Activated naive CD8-positive, alpha-beta T cell treated with anti-CD3 and anti-CD28 coated beads for 36 hours (primary cell): Measurements from ENCODE around the gene MAPKBP1. TPM values are rescaled to one million over a fixed set of nuclear protein-coding genes. Genes with fewer than 3 reads are reported as not detected.

Experiments used
- DNase-seq: peaks from one replicate; pipeline ENCODE4 v3.0.0; 2021
- H3K27ac Mint-ChIP-seq: one replicate; pipeline ENCODE4 v1.8.0; 2022; ENCODE audit warnings: mild to moderate bottlenecking, moderate library complexity, mixed read lengths
- H3K27me3 Mint-ChIP-seq: one replicate; pipeline ENCODE4 v1.8.0; 2022; ENCODE audit warnings: mild to moderate bottlenecking, mixed read lengths
- H3K36me3 Mint-ChIP-seq: one replicate; pipeline ENCODE4 v1.8.0; 2021; ENCODE audit warnings: mild to moderate bottlenecking, mixed read lengths
- H3K4me1 Mint-ChIP-seq: one replicate; pipeline ENCODE4 v1.8.0; 2021; ENCODE audit warnings: mixed read lengths
- H3K4me3 Mint-ChIP-seq: one replicate; pipeline ENCODE4 v1.8.0; 2022; ENCODE audit warnings: mild to moderate bottlenecking, moderate library complexity, mixed read lengths
- H3K9me3 Mint-ChIP-seq: one replicate; pipeline ENCODE4 v1.8.0; 2022; ENCODE audit warnings: mixed read lengths
- total RNA-seq, 2 experiments: library from RNA; stranded (reverse); gene quantifications; one replicate each; pipeline ENCODE4 v1.2.3, GENCODE V29; 2021

MAPKBP1 gene
- total RNA-seq, 2 experiments from 2014 or later, result 13.2 to 14.2 TPM

GRCh38 chr15:41838400-41838897 is 64.2 kb downstream of the MAPKBP1 start, which contains the start of gene PLA2G4B:
Gene PLA2G4B, plus strand, starts transcription at chr15:41838847. Its CDS starts 67 bp downstream, at chr15:41838914.
- Mint-ChIP-seq H3K27me3 (no peaks in the 10 kb centered on the region), H3K4me3 (no peak within 1 kb of the TSS), H3K9me3 (no peaks in the 10 kb centered on the region), H3K36me3 (peaks cover 2% of the 10 kb centered on the region), H3K4me1 (peaks cover 8% of the 10 kb centered on the region), H3K27ac (no peak within 1 kb of the TSS)
- DNase-seq, result no peak

GRCh38 chr15:41839781-41840491 is 65.7 kb downstream of the MAPKBP1 start:
- DNase-seq, result no peak
- Mint-ChIP-seq H3K27ac (no peak overlapping the region), H3K36me3 (peaks cover 2% of the 10 kb centered on the region)

GRCh38 chr15:41840673-41841072 is 66.4 kb downstream of the MAPKBP1 start:
- Mint-ChIP-seq H3K4me1 (no peaks in the 10 kb centered on the region), H3K9me3 (no peaks in the 10 kb centered on the region), H3K27me3 (no peaks in the 10 kb centered on the region), H3K4me3 (no peak overlapping the region), H3K27ac (no peak overlapping the region), H3K36me3 (no peaks in the 10 kb centered on the region)
- DNase-seq, result no peak

More at GRCh38 chr15:41839781-41840491, 65.7 kb downstream of the MAPKBP1 start:
- no peaks in the 10 kb centered on the region for H3K9me3 Mint-ChIP-seq
- no peaks in the 10 kb centered on the region for H3K27me3 Mint-ChIP-seq
- H3K4me1 Mint-ChIP-seq, result no peaks in the 10 kb centered on the region
- H3K4me3 Mint-ChIP-seq, result no peak overlapping the region

GRCh38 chr15:41841131-41841530 is 66.8 kb downstream of the MAPKBP1 start:
- H3K36me3 Mint-ChIP-seq, result no peaks in the 10 kb centered on the region
- no peaks in the 10 kb centered on the region for H3K9me3 Mint-ChIP-seq
- H3K4me3 Mint-ChIP-seq, result no peak overlapping the region
- no peaks in the 10 kb centered on the region for H3K27me3 Mint-ChIP-seq
- no peak for DNase-seq
- no peaks in the 10 kb centered on the region for H3K4me1 Mint-ChIP-seq
- H3K27ac Mint-ChIP-seq, result no peak overlapping the region

GRCh38 chr15:41842229-41842628 is 67.9 kb downstream of the MAPKBP1 start:
- DNase-seq, result no peak
- H3K4me1 Mint-ChIP-seq, result no peaks in the 10 kb centered on the region
- H3K36me3 Mint-ChIP-seq, result no peaks in the 10 kb centered on the region
- no peaks in the 10 kb centered on the region for H3K27me3 Mint-ChIP-seq
- H3K9me3 Mint-ChIP-seq, result no peaks in the 10 kb centered on the region
- no peak overlapping the region for H3K4me3 Mint-ChIP-seq
- H3K27ac Mint-ChIP-seq, result no peak overlapping the region

- Mint-ChIP-seq H3K27ac (no peak overlapping the region), H3K27me3 (no peaks in the 10 kb centered on the region), H3K36me3 (no peaks in the 10 kb centered on the region), H3K4me3 (no peak overlapping the region), H3K4me1 (no peaks in the 10 kb centered on the region), H3K9me3 (no peaks in the 10 kb centered on the region)
- DNase-seq, result no peak
Measured at GRCh38 chr15:41843571-41843970, 69.3 kb downstream of the MAPKBP1 start.

GRCh38 chr15:41844814-41845213 is 70.5 kb downstream of the MAPKBP1 start:
- no peaks in the 10 kb centered on the region for H3K9me3 Mint-ChIP-seq
- no peaks in the 10 kb centered on the region for H3K27me3 Mint-ChIP-seq
- no peak for DNase-seq
- no peak overlapping the region for H3K4me3 Mint-ChIP-seq
- H3K36me3 Mint-ChIP-seq, result no peaks in the 10 kb centered on the region
- no peak overlapping the region for H3K27ac Mint-ChIP-seq
- no peaks in the 10 kb centered on the region for H3K4me1 Mint-ChIP-seq

GRCh38 chr15:41847206-41847605 is 72.9 kb downstream of the MAPKBP1 start:
- H3K27me3 Mint-ChIP-seq, result no peaks in the 10 kb centered on the region
- H3K4me1 Mint-ChIP-seq, result no peaks in the 10 kb centered on the region
- DNase-seq, result no peak
- no peak overlapping the region for H3K27ac Mint-ChIP-seq
- no peak overlapping the region for H3K4me3 Mint-ChIP-seq
- H3K9me3 Mint-ChIP-seq, result no peaks in the 10 kb centered on the region
- no peaks in the 10 kb centered on the region for H3K36me3 Mint-ChIP-seq

GRCh38 chr15:41847981-41848380 is 73.7 kb downstream of the MAPKBP1 start:
- peak overlapping the region; percentile 26 for H3K27ac Mint-ChIP-seq
- no peaks in the 10 kb centered on the region for H3K27me3 Mint-ChIP-seq
- H3K36me3 Mint-ChIP-seq, result no peaks in the 10 kb centered on the region
- no peaks in the 10 kb centered on the region for H3K4me1 Mint-ChIP-seq
- DNase-seq, result no peak
- H3K4me3 Mint-ChIP-seq, result no peak overlapping the region
- no peaks in the 10 kb centered on the region for H3K9me3 Mint-ChIP-seq

- Mint-ChIP-seq H3K4me1 (no peaks in the 10 kb centered on the region), H3K27ac (no peak overlapping the region), H3K36me3 (no peaks in the 10 kb centered on the region), H3K27me3 (no peaks in the 10 kb centered on the region), H3K4me3 (no peak overlapping the region), H3K9me3 (no peaks in the 10 kb centered on the region)
- DNase-seq, result peak; percentile 39
Measured at GRCh38 chr15:41848631-41849030, 74.3 kb downstream of the MAPKBP1 start.

- no peak overlapping the region for H3K27ac Mint-ChIP-seq
- DNase-seq, result no peak
- H3K27me3 Mint-ChIP-seq, result no peaks in the 10 kb centered on the region
- no peaks in the 10 kb centered on the region for H3K36me3 Mint-ChIP-seq
- no peaks in the 10 kb centered on the region for H3K4me1 Mint-ChIP-seq
- no peak overlapping the region for H3K4me3 Mint-ChIP-seq
- H3K9me3 Mint-ChIP-seq, result no peaks in the 10 kb centered on the region
Measured at GRCh38 chr15:41849204-41849603, 74.9 kb downstream of the MAPKBP1 start.

GRCh38 chr15:41849861-41850260 is 75.6 kb downstream of the MAPKBP1 start:
- no peak for DNase-seq
- Mint-ChIP-seq H3K27me3 (no peaks in the 10 kb centered on the region), H3K36me3 (no peaks in the 10 kb centered on the region), H3K27ac (no peak overlapping the region), H3K4me3 (no peak overlapping the region), H3K9me3 (no peaks in the 10 kb centered on the region), H3K4me1 (no peaks in the 10 kb centered on the region)

GRCh38 chr15:41850482-41851166 is 76.3 kb downstream of the MAPKBP1 start:
- Mint-ChIP-seq H3K27ac (no peak overlapping the region), H3K36me3 (no peaks in the 10 kb centered on the region), H3K9me3 (no peaks in the 10 kb centered on the region), H3K4me3 (no peak overlapping the region), H3K27me3 (no peaks in the 10 kb centered on the region), H3K4me1 (no peaks in the 10 kb centered on the region)
- no peak for DNase-seq

- Mint-ChIP-seq H3K9me3 (no peaks in the 10 kb centered on the region), H3K27me3 (no peaks in the 10 kb centered on the region), H3K27ac (no peak overlapping the region), H3K4me3 (no peak overlapping the region), H3K36me3 (no peaks in the 10 kb centered on the region), H3K4me1 (no peaks in the 10 kb centered on the region)
- DNase-seq, result no peak
Measured at GRCh38 chr15:41851167-41851523, 76.9 kb downstream of the MAPKBP1 start.

- Mint-ChIP-seq H3K36me3 (no peaks in the 10 kb centered on the region), H3K9me3 (no peaks in the 10 kb centered on the region), H3K27ac (no peak overlapping the region), H3K27me3 (no peaks in the 10 kb centered on the region), H3K4me1 (no peaks in the 10 kb centered on the region), H3K4me3 (no peak overlapping the region)
- DNase-seq, result no peak
Measured at GRCh38 chr15:41851755-41852370, 77.6 kb downstream of the MAPKBP1 start.
